Midbrain (tissue), 1 donor: ENCODE data around the gene MRPS31.

Experiments used
- DNase-seq: peaks from one replicate; lab custom pipeline; 2025; lab: John Stamatoyannopoulos, UW

The MRPS31 gene

DNA sequence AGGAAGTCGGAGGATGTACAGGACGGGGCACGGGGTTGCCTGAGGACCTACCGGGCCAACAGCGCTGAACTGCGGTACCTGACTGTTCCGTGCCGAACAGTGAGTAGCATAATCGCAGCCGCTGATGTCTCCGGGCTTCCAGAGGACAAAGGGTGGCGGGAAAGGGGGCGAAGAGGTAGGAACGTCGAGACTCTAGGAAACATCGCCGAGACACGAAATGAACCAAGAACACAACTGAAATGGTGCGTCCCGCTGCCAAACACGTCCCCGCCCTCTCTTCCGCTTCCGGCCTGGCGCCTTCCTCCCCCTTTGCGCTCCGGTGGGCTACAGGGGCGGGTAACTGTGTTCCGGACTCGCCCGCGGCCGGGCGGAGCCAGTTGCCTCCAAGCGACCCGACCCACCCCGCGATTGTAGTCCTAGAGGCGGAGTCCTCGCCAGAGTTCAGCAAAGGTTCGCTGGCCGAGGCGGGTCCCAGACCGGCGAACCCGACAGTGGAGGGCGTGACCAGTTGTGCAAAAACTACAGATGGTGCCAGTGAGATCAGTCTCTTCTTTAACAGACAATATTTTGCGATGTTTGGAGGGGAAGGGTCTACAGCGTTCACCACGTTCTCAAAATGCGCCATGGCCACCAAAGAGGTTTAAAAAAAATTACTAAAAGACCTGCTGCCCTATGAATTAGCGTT lies at the start of gene MRPS31:
MRPS31 (minus strand) TSS at position 257 of the 685 bp plus-strand sequence; CDS start at position 203, 54 bp downstream.
- DNase-seq: peak; percentile 94

DNA sequence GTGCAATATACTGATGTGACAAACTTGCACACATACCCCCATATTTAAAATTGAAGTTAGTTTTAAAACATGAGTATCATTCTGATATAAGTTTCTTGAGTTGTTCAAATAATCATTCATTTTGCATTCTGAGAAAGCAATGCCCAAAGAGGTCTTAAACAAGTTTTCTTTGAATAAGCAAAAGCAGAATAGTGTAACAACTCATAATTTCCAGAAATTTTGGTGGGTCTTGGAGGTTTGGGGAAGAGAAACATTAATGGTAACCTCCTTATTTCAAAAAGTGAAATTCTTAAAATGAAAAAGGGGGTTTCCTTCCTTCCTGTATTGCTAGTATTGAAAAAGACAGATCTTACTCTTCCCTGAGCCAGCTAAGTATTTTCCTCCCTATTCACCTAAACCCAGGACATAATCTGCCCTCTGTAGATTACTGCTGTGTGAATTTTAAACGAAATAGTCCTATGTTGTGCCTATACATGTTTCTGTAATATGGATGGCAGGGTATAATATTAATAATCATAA lies 48.9 kb upstream of the MRPS31 start:
- DNase-seq: no peak

DNA sequence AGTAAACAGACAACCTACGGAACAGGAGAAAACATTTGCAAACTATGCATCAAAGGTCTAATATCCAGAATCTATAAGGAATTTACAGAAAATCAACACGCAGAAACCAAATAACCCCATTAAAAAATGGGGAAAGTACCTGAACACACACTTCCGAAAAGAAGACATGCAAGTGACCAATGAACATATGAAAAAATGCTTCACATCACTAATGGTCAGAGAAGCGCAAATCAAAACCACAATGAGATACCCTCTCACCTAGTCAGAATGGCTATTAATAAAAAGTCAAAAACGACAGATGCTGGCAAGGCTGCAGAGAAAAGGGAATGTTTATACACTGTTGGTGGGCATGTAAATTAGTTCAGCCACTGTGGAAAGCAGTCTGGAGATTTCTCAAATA lies 47.9 kb upstream of the MRPS31 start:
- DNase-seq: no peak

DNA sequence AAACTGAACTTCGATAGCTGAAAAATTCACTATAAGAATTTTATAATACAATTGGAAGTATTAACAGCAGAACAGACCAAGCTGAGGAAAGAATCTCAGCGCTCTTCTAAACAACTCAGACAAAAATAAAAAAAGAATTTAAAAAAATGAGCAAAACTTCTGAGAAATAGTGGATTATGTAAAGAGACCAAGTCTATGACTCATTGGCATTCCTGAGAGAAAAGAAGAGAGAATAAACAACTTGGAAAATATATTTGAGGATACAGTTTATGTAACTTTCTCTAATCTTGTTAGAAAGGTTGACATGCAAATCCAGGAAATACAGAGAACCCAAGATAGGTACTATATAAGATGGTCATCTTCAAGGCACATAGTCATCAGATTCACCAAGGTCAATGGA lies 43.8 kb upstream of the MRPS31 start:
- no peak for DNase-seq

DNA sequence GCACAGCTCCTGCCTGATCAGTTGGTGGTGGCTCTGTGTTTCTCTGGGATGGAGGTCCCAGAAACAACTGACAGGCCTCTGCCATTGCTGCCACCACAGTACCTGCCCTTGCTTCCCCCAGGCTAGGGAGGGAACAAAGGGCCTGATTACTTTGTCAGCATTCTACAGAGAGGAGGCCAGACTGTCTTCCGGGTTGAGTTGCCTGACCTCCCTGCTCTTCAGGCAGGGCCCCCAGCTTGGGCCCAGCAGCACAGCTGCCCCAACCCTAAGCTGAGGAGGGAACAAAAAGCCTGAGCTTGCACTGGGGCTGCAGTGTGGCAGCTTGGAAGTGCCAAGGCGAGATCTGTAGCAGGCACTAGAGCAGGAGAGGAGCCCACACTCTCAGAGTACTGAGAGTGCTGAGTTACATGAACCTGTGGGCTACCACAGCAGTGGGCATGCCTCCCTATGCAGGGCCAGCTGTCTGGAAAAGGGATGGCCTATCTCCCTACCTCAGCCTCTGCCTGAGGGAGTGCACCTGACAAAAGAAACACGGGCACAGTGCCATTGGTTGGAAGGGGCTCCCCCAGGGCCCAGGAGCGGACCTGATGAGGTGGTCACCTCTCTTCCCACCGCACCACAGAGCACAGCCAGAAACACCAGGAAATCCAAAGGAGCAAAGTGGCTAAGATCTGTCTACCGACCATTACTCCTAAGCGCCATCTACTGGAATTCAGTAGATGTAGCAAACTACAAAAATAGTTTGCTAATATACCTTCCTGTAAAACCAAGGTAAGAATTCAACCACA lies 42.9 kb upstream of the MRPS31 start:
- DNase-seq: no peak

DNA sequence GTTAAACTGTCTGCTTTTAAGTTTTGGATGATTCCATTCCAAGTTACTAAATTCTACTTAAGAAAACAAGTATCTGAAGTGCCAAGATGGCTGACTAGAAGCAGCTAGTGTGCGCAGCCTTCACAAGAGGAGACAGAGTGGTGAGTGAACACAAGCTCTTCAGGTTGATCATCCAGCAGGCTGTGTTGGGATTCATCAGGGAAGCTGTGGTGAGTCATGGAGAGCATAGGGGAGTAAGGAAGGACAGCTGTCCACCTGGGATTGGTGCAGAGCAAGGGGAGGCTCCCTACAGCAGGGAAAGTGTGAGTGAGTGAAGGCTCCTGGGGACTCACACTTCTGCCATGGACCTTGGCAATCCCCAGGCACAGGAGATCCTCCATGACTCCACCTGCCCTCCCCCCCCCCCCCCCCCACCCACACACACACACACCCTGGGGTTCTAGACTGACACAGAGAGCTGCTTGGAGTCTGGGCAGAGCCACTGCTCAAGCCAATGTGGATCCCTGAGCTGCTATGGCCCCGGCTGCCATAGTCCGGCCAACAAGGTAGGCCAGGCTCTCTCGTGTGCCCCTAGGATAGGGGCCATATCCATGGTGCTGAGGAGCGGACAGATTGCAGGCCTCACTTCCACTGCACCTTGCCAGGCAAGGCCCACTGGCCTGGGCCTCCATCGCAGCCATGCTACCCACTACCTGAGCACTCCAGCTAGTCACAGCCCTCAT lies 41.9 kb upstream of the MRPS31 start:
- DNase-seq: no peak

DNA sequence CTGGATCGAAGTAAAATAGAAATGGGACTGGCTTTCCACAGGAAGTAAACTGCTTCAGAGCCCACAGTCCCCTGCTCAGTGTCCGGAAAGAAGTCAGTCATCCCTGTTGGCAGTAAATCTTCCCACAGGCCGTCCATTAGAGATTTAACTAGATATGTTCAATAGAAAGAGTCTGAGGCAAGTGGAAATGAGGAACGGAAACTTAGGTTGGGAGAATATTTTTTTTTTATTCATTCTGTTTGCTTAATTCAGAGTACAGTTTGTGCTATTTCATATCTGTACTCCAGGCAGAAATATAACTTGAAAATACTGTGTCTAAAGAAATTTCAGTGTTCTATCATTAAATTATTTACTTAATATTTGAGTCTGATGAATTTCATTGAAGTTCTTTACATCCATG lies 41.1 kb upstream of the MRPS31 start:
- no peak for DNase-seq

DNA sequence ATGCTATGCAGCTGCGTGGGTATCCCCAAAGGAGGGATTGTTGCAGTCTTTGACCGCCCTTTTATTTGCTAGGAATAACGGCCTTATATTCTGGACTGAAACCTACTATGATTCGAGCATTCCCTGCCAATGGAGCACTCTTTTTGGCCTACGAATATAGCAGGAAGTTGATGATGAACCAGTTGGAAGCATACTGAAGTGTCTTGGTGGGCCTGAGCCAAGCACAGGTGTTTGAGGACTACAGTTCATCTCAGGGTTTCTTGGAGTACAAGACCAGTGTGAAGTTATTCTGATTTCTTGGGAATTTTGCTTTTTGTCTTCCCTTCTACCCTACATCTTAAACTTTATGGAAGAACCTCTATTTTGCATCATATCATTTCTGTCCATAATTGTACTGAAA lies 38.5 kb upstream of the MRPS31 start:
- no peak for DNase-seq

DNA sequence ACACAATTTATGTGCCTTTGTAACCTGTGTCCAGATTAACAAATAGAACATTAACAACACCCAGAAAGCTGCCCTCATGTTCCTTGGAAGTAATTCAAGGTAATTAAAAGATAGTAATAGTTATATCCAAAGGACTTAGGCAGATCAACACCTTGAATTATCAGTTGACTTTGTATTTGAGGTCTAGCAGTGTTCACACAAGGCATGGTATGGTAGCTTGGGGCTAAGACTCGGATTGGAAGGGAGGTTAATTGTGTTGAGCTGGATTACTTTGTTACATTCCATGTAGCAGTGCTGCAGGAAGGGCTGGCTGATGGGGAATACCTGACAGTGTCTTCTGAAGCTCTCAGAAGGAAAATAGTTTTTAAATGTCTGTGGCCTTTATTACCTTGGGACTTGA lies 35.3 kb upstream of the MRPS31 start:
- DNase-seq: no peak

DNA sequence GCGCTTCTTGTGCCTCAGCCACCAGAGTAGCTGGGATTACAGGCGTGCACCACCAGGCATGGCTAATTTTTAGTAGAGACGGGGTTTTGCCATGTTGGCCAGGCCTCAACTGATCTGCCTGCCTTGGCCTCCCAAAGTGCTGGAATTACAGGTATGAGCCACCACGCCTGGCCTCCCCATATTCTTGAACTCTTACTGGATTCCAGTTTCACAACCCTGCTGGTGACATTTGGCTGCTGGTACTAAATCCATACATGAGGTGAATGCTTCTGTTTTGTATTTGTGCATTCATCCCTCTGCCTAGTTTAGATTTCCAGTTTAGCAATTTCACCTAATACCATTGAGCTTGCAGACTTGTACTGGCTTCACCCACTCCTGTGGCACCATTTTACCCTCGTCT lies 32.3 kb upstream of the MRPS31 start:
- DNase-seq: no peak

DNA sequence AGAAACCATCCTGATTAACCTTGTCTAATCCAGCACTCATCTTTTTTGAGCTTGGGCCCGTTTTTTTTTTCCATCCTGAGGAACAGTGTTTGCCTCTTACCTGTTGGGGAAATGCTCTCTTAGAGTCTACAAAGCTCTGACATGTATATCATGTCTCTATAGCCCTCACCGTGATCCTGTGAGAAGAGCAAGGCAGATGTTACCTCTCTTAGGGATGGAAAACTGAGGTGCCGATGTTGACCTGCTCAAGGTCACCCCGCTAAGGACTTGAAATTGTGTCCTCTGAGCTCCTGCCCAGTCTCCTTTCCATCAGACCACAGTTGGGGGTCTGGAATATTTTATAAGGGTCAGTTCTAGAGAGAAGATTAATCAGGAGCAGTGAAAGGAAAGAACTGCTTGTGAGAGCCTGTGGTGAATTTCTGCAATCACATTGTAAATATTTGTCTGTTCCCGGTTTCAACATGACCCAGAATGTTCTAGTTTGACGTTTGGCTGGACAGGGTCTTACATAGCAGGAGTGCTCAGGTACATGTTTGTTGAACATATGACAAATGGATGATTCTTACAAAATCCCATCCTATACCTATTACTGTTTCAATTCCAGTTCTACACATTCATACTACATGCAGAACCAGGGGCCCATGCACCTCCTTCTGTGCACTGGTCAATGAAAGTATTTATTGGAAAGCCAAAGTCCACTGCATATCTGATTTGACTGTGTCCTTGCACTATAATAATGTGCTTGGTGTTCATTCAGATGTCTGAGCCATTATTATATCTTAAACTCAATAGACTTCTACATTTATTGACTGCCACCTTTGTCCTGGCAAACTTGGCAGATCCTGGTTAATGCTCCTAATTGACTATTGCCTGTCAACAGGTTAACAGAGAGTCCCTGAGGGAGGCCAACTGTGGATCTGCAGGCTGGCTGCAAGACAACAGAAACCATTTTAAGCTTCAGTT lies 30.5 kb upstream of the MRPS31 start:
- no peak for DNase-seq

DNA sequence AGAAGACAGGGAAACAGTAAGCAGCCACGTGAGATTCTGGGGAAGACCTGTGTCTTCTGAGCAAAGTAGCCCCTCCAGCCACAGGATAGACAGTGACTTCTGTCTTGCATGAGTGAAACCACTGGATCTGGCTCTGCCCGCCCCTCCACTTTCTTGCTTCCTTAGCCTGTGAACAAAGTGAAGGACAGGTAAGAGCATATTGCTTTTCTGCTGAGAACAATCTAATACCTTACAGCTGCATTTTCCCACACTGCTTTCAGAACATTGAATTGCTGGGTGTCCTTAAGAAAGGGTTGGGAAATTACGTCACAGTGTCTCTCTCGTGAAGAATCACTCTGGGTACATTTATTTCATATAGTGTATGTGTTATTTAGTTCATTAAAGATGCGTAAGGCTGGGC lies 29.6 kb upstream of the MRPS31 start:
- no peak for DNase-seq

DNA sequence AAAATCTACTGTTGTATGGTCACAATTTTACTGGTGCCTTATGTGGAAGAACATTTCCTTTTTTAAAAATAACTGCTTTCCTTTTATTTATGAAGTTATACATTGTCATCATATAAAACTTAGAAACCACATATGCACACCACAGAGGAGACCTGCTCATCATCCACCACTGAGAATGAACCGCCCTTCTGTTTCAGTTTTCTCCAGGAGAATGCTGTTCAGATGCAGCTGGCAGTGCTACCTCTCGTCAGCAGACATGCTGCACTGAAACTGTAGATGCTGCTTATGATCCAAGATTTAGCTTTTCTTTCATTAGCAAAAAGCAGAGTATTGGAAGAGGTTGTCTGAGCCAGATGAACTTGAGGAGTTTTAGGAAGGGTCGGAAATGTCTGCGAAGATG lies 28.5 kb upstream of the MRPS31 start:
- no peak for DNase-seq

DNA sequence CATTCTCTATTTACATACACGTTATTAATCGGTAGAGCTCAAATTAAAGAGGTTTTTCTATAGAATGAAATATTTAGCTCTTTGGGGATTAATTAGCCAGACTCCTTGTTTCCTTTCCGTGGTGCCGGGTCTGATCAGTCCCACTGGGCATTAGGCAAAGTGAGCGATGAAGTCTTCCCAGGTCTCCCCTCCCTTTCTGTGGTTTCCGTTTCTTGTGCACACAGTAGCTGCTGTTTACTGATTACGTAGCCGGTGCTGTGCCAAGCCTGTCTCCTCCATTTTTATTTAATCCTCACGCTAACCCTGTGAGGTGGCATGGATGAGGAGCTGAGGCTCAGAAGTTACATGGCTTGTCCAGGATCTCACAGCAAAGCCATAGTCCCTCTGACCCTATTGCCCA lies 27.4 kb upstream of the MRPS31 start:
- no peak for DNase-seq

DNA sequence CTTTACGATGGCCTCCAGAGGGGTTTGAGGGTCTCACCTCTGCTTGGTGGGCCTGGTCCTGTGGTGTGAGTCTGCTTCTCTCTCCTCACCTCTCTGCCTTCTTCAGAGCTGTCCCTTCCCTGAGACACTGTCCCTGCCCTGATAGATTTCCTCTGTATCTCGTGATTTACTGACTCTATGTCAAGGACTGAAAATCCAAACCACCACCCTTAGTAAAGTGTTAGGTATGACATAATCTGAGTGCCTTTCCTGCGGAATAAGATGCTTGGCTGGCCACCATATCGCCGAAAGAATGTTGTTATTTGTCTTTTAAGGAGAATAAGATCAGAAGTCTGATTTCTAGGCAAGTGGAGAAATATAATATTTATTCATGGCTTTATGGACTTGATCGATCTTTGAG lies 25.7 kb upstream of the MRPS31 start:
- DNase-seq: no peak

DNA sequence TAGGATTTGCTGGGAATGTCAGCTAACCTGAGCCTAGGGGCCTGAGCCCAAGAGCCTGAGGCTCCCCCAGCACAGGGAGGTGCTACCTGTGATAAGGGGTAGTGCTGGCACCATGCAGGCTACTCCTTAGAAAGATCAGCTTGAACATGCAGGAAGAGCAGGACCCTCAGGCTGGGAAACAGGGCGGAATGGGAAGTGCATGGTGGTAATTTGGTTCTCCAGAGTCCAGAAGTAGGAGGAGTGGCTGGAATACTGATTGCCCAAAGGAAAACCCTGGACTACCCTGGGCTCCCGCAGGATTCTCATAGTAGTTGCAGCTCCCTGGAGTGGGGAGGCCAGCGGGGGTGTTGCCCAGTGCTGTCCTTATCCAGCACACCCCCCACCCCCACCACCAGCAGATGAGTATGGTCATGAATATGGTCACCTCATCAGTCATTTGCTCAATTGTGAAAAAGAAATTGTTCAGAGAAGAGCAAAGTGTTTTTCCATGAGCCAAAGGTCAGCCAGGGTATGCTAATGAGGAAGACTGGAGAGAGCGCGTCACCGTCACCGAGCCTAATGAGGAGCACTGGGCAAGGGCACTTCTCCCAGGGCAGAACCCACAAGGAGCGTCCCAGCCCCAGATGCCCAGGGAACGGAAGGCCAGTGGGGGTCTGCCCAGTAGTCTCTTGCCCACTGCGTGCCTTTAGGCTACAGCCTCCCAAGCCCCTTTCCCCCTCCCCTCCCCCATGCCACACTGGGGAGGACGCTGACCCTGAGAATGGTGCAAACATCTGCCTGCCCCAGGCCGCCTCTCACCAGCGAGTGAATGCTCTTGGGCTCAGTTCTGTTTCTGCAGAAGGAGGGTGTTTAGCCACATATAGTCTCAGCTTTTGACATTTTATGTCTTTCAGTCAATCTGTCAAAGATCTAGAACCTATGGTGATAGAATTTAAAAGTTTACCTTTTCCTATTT lies 23.7 kb upstream of the MRPS31 start:
- DNase-seq: no peak

DNA sequence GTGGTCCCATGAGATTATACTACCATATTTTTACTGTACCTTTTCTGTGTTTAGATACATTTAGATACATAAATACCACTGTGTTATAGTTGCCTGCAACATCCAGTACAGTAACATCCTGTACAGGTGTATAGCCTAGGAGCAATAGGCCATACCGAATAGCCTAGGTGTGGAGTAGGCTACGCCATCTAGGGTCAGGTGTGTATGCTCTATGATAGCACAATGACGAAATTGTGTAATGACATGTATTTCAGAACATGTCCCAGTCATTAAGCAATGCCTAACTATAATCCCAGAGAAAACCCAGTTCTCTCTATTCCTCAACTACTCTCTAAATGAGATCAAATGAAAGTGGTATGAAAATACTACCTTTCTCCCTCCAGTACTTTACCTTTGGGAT lies 22.3 kb upstream of the MRPS31 start:
- no peak for DNase-seq

DNA sequence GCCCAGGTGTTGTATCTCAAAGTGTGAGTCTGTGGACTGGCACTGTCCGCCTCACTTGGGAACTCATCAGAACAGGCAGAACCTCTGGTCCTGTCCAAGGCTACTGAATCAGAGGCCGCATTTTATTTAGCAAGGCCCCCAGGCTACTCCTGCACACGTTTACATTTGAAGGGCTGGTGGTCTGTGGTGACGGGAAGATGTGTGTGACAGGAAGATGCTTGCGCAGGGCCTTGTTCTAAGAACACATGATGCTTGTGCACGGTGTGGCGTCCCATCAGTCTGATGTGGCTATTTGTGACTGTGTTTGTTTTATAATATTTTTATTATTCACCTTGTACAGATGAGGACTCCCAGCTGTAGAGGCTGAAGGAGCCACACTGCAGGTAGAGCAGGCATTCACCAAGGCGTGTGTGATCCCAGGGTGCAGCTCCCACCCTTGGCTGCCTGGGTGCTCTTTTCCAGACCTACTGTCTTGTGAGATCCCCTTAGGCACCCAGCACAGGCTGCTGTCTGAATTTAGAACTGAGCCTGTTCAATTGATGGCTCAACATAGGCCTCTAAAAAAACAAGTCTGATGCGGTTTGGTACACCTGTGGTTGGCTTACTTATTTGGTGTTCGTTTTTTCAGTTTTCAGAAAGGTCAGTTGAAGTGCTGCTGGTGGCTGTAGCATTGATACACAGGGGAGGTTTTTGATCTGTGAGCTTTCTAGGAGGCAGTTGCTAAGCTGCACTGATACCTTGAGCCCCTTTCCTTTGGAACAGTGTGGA lies 21.5 kb upstream of the MRPS31 start:
- no peak for DNase-seq

DNA sequence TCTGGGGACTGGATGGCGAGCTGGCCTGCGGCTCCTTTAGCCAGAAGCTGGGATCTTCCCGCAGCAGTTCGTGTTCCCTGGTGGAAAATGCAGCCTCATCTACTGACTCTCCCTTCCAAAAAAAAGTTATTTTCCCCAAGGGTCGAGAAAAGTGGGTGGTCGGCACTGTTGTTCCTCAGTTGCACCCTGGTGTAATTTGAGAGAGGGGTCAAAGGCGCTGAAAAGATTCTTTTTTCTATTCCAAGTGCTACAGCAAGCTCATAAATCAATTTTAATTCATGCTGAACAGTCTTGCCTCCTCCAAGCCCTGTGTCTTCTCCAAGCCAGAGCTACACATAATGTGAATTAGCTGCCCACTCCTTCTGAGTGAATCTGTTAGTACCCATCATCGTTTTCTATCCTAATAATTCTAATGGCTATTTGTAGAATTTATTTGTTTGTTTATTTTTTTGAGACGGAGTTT lies 19.2 kb upstream of the MRPS31 start:
- no peak for DNase-seq
